ENCODE measurements around the gene TMEM179B. TPM values are rescaled to one million over a fixed set of nuclear protein-coding genes. Genes with fewer than 3 reads are reported as not detected.
A peak's percentile ranks its signal among the peaks of the same experiment; 100 is the strongest.

The TMEM179B gene
- total and polyA plus RNA-seq, 9 of the 15 experiments (the other 6 are each of a cell fraction or from before 2014, with no cell fraction given), result 27.7 to 105 (median 37.0) TPM

- no peak for ATAC-seq
- H3K9me3 ChIP-seq (replicated peaks; ENCODE audit: control insufficient read depth, insufficient read depth, low read depth, low read length), result no peaks in the 10 kb centered on the region
- H3K9ac ChIP-seq (ENCODE audit: insufficient read depth in 1 of 2, low read depth in 2 of 2, low read length in 2 of 2), result peak overlapping the region in 1 of 2 experiments; percentile 77; a peak in 2 of 4 replicates
- H4K20me1 ChIP-seq (replicated peaks; ENCODE audit: control insufficient read depth, insufficient read depth, low read length), result no peaks in the 10 kb centered on the region
- DNase-seq (ENCODE audit: extremely low read depth in 1 of 4, low spot score in 3 of 4), result no peak
- BruUV-seq (replicated peaks), result no TSS peak
- H3K9me1 ChIP-seq (ENCODE audit: control insufficient read depth, insufficient read depth, low read length), result no peaks in the 10 kb centered on the region
- FAIRE-seq, result no peak
- ChIA-PET CTCF (ENCODE audit: low intra/inter-chr PET ratio) (interaction anchor here (0.7 kb wide), 1 partner anchor 15 kb away, joined by 3 read pairs; no protein-coding TSS in a partner anchor), POLR2A (interaction anchor here (0.8 to 1.8 kb wide), 5 partner anchors 9 to 178 kb away, joined by 3 to 19 read pairs (median 3); partner anchors contain the start of genes HNRNPUL2, POLR2G, TAF6L and TTC9C)
- H3K27ac ChIP-seq (ENCODE audit: extremely low read depth, low read depth, low read length), result no peak overlapping the region
- no peak overlapping the region for H3K4me2 ChIP-seq (ENCODE audit: insufficient read depth, low read length)
- H3K4me1 ChIP-seq (replicated peaks in 1 of 2; ENCODE audit: control insufficient read depth in 2 of 2, insufficient read depth in 2 of 2, low read length in 2 of 2), result peaks cover 14 to 28% of the 10 kb centered on the region in 2 experiments; a peak in 4 of 5 replicates
- in situ Hi-C loops (cut with MboI), result no loop called here
- intact Hi-C loops (cut with micrococcal nuclease), result no loop called here
- 94% methylated on average over 14 of the region's 14 CpGs for WGBS (ENCODE audit: insufficient coverage, low coverage, missing lambda C conversion rate)
- H2AFZ ChIP-seq (ENCODE audit: low read depth, low read length), result no peak overlapping the region
- H3K36me3 ChIP-seq (ENCODE audit: control insufficient read depth, insufficient read depth, low read length), result peaks cover 20% of the 10 kb centered on the region; the same call in 1 of the 3 replicates
- no peaks in the 10 kb centered on the region for H3K27me3 ChIP-seq (ENCODE audit: control insufficient read depth in 2 of 2, insufficient read depth in 2 of 2, low read length in 2 of 2)
- H3K79me2 ChIP-seq (ENCODE audit: control insufficient read depth, insufficient read depth, low read length), result peaks cover 22% of the 10 kb centered on the region
- H3K4me3 ChIP-seq, result no peak overlapping the region
- TF ChIP-seq POLR2AphosphoS2 (IDR thresholded peaks at IDR 0.05; ENCODE audit: low read length), result no peak
- TF ChIP-seq, protein P1, sequence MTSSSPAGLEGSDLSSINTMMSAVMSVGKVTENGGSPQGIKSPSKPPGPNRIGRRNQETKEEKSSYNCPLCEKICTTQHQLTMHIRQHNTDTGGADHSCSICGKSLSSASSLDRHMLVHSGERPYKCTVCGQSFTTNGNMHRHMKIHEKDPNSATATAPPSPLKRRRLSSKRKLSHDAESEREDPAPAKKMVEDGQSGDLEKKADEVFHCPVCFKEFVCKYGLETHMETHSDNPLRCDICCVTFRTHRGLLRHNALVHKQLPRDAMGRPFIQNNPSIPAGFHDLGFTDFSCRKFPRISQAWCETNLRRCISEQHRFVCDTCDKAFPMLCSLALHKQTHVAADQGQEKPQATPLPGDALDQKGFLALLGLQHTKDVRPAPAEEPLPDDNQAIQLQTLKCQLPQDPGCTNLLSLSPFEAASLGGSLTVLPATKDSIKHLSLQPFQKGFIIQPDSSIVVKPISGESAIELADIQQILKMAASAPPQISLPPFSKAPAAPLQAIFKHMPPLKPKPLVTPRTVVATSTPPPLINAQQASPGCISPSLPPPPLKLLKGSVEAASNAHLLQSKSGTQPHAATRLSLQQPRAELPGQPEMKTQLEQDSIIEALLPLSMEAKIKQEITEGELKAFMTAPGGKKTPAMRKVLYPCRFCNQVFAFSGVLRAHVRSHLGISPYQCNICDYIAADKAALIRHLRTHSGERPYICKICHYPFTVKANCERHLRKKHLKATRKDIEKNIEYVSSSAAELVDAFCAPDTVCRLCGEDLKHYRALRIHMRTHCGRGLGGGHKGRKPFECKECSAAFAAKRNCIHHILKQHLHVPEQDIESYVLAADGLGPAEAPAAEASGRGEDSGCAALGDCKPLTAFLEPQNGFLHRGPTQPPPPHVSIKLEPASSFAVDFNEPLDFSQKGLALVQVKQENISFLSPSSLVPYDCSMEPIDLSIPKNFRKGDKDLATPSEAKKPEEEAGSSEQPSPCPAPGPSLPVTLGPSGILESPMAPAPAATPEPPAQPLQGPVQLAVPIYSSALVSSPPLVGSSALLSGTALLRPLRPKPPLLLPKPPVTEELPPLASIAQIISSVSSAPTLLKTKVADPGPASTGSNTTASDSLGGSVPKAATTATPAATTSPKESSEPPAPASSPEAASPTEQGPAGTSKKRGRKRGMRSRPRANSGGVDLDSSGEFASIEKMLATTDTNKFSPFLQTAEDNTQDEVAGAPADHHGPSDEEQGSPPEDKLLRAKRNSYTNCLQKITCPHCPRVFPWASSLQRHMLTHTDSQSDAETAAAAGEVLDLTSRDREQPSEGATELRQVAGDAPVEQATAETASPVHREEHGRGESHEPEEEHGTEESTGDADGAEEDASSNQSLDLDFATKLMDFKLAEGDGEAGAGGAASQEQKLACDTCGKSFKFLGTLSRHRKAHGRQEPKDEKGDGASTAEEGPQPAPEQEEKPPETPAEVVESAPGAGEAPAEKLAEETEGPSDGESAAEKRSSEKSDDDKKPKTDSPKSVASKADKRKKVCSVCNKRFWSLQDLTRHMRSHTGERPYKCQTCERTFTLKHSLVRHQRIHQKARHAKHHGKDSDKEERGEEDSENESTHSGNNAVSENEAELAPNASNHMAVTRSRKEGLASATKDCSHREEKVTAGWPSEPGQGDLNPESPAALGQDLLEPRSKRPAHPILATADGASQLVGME (CRISPR knock-in tag; IDR thresholded peaks at IDR 0.05), result no peak
- no peak for TF ChIP-seq ZNF124 (CRISPR knock-in tag; IDR thresholded peaks at IDR 0.05)
- TF ChIP-seq, protein P2, sequence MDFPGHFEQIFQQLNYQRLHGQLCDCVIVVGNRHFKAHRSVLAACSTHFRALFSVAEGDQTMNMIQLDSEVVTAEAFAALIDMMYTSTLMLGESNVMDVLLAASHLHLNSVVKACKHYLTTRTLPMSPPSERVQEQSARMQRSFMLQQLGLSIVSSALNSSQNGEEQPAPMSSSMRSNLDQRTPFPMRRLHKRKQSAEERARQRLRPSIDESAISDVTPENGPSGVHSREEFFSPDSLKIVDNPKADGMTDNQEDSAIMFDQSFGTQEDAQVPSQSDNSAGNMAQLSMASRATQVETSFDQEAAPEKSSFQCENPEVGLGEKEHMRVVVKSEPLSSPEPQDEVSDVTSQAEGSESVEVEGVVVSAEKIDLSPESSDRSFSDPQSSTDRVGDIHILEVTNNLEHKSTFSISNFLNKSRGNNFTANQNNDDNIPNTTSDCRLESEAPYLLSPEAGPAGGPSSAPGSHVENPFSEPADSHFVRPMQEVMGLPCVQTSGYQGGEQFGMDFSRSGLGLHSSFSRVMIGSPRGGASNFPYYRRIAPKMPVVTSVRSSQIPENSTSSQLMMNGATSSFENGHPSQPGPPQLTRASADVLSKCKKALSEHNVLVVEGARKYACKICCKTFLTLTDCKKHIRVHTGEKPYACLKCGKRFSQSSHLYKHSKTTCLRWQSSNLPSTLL (IDR thresholded peaks at IDR 0.05), result no peak
- no peak for TF ChIP-seq ZNF76 (CRISPR knock-in tag; IDR thresholded peaks at IDR 0.05; ENCODE audit: borderline replicate concordance)
- TF ChIP-seq ZNF263 (CRISPR knock-in tag; IDR thresholded peaks at IDR 0.05; ENCODE audit: borderline replicate concordance), result no peak
- TF ChIP-seq ZBTB17 (CRISPR knock-in tag; IDR thresholded peaks at IDR 0.05), result no peak
- no peak for TF ChIP-seq ZNF695 (CRISPR knock-in tag; IDR thresholded peaks at IDR 0.05)
- no peak for TF ChIP-seq BMI1 (IDR thresholded peaks at IDR 0.05; ENCODE audit: low read length)
- TF ChIP-seq, protein P3, sequence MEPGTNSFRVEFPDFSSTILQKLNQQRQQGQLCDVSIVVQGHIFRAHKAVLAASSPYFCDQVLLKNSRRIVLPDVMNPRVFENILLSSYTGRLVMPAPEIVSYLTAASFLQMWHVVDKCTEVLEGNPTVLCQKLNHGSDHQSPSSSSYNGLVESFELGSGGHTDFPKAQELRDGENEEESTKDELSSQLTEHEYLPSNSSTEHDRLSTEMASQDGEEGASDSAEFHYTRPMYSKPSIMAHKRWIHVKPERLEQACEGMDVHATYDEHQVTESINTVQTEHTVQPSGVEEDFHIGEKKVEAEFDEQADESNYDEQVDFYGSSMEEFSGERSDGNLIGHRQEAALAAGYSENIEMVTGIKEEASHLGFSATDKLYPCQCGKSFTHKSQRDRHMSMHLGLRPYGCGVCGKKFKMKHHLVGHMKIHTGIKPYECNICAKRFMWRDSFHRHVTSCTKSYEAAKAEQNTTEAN (CRISPR knock-in tag; IDR thresholded peaks at IDR 0.05), result no peak
- TF ChIP-seq SNIP1 (IDR thresholded peaks at IDR 0.05; ENCODE audit: low read depth), result no peak
- no peak for TF ChIP-seq POLR2G (IDR thresholded peaks at IDR 0.05; ENCODE audit: low read depth, low read length)
These were observed 34.9 kb upstream of the TMEM179B start for GRCh38 chr11:62752177-62752785.
